Measurements from ENCODE around the gene METTL25B. TPM values are rescaled to one million over a fixed set of nuclear protein-coding genes. Genes with fewer than 3 reads are reported as not detected.

The METTL25B gene
- total and polyA plus RNA-seq, 8 donors = 15.2 to 90.2 (median 53.5) TPM

- H3K27me3 ChIP-seq = no peaks in the 10 kb centered on the region
- H3K36me3 ChIP-seq = peaks cover 5 to 14% (median 12%) of the 10 kb centered on the region in 4 donors
- TF ChIP-seq EP300 (IDR thresholded peaks at IDR 0.05) (no peak), POLR2A (IDR thresholded peaks at IDR 0.05) (no peak), POLR2AphosphoS5 (IDR thresholded peaks at IDR 0.05) (no peak)
- TF ChIP-seq, protein P1, sequence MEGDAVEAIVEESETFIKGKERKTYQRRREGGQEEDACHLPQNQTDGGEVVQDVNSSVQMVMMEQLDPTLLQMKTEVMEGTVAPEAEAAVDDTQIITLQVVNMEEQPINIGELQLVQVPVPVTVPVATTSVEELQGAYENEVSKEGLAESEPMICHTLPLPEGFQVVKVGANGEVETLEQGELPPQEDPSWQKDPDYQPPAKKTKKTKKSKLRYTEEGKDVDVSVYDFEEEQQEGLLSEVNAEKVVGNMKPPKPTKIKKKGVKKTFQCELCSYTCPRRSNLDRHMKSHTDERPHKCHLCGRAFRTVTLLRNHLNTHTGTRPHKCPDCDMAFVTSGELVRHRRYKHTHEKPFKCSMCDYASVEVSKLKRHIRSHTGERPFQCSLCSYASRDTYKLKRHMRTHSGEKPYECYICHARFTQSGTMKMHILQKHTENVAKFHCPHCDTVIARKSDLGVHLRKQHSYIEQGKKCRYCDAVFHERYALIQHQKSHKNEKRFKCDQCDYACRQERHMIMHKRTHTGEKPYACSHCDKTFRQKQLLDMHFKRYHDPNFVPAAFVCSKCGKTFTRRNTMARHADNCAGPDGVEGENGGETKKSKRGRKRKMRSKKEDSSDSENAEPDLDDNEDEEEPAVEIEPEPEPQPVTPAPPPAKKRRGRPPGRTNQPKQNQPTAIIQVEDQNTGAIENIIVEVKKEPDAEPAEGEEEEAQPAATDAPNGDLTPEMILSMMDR (IDR thresholded peaks at IDR 0.05) = no peak
- H3K4me3 ChIP-seq = no peak overlapping the region
- no peak for DNase-seq
- intact Hi-C loops (cut with DNase I; ENCODE audit: low total_unique reads) = no loop called here
- WGBS, 5 donors = 17 to 42% (median 27%) methylated on average over 1 of the region's 1 CpG
- H3K27ac ChIP-seq = no peak overlapping the region
- H3K9me3 ChIP-seq = no peaks in the 10 kb centered on the region
- H3K4me1 ChIP-seq = peaks cover 25 to 66% (median 43%) of the 10 kb centered on the region in 4 donors
Measured at GRCh38 chr1:156777573-156777972, 49.3 kb downstream of the METTL25B start.

GRCh38 chr1:156781585-156782186, 53.4 kb downstream of the METTL25B start:
- no peak for DNase-seq
- H3K4me1 ChIP-seq = peaks cover 7 to 34% (median 24%) of the 10 kb centered on the region in 4 donors
- intact Hi-C loops (cut with DNase I; ENCODE audit: low total_unique reads) = no loop called here
- H3K4me3 ChIP-seq = no peak overlapping the region
- H3K36me3 ChIP-seq = peaks cover 25 to 55% (median 50%) of the 10 kb centered on the region in 4 donors
- no peaks in the 10 kb centered on the region for H3K9me3 ChIP-seq
- TF ChIP-seq POLR2A (IDR thresholded peaks at IDR 0.05) (no peak), EP300 (IDR thresholded peaks at IDR 0.05) (no peak), POLR2AphosphoS5 (IDR thresholded peaks at IDR 0.05) (no peak)
- TF ChIP-seq, protein P1 (IDR thresholded peaks at IDR 0.05) = no peak
- H3K27me3 ChIP-seq = no peaks in the 10 kb centered on the region
- no peak overlapping the region for H3K27ac ChIP-seq

DNA sequence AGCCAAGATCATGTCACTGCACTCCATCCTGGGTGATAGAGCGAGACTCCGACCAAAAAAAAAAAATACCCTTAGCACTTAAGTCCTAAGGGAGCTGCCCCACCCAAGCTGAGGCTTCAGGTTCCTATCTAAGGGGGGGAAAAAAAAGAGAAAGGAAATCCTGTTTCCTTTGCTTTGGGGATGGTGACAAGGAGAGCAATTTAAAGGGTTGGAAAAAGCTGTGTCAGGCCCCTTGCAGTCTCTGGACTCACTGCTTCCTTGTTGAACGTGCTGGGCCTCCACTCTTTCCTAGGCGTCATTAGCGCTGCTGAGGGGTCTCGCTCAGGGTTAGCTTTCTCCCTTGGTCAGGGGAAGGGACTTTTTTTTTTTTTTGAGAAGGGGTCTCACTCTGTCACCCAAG, 57.2 kb downstream of the METTL25B start:
- intact Hi-C loops (cut with DNase I; ENCODE audit: low total_unique reads) = no loop called here
- TF ChIP-seq, protein P1 (IDR thresholded peaks at IDR 0.05) = no peak
- Histone ChIP-seq H3K27ac (no peak overlapping the region), H3K4me1 (peaks cover 0 to 15% (median 10%) of the 10 kb centered on the region in 4 donors), H3K36me3 (peaks cover 44 to 85% (median 83%) of the 10 kb centered on the region in 4 donors), H3K27me3 (no peaks in the 10 kb centered on the region), H3K4me3 (no peak overlapping the region), H3K9me3 (no peaks in the 10 kb centered on the region)
- WGBS, 5 donors = 82 to 97% (median 90%) methylated on average over 6 of the region's 6 CpGs
- no peak for DNase-seq

Other genes with a start within 250 kb of the METTL25B start
- gene MEF2D, start 227.7 kb upstream of the METTL25B start, total RNA-seq = 100 to 1,000 TPM in 1 of 5 donors, 10 to 100 TPM in 4; 14.3 to 136 (median 62.5) TPM
- gene MEF2D, start 227.7 kb upstream of the METTL25B start, polyA plus RNA-seq = 10 to 100 TPM in 2 of 3 donors, 1 to 10 TPM in 1; 7.7 to 15.6 (median 14.5) TPM
- gene IQGAP3, start 155.9 kb upstream of the METTL25B start, total RNA-seq = 10 to 100 TPM in 4 of 5 donors, 1 to 10 TPM in 1; 5.2 to 22.2 (median 14.0) TPM
- 1 to 10 TPM; 1.2 to 4.7 (median 1.3) TPM for gene IQGAP3, start 155.9 kb upstream of the METTL25B start, polyA plus RNA-seq
- gene TTC24, start 148.7 kb upstream of the METTL25B start, total RNA-seq = under 1 TPM in 1 of 5 donors, not detected in 4; 0.55 TPM
- gene TTC24, start 148.7 kb upstream of the METTL25B start, polyA plus RNA-seq = not detected
- gene NAXE, start 136.7 kb upstream of the METTL25B start, total RNA-seq = 10 to 100 TPM; 46.1 to 81.1 (median 52.7) TPM
- 10 to 100 TPM; 68.1 to 84.9 (median 71.7) TPM for gene NAXE, start 136.7 kb upstream of the METTL25B start, polyA plus RNA-seq
- 10 to 100 TPM in 3 of 5 donors, 1 to 10 TPM in 2; 9.0 to 15.6 (median 12.9) TPM for gene GPATCH4, start 127.0 kb upstream of the METTL25B start, total RNA-seq
- 10 to 100 TPM; 11.2 to 24.1 (median 19.9) TPM for gene GPATCH4, start 127.0 kb upstream of the METTL25B start, polyA plus RNA-seq
- not detected for gene HAPLN2, start 109.1 kb upstream of the METTL25B start, total RNA-seq
- under 1 TPM in 2 of 3 donors, not detected in 1; 0.33 to 0.37 TPM for gene HAPLN2, start 109.1 kb upstream of the METTL25B start, polyA plus RNA-seq
- 10 to 100 TPM in 1 of 5 donors, 1 to 10 TPM in 1, not detected in 3; 5.7 to 39.7 TPM for gene BCAN, start 86.4 kb upstream of the METTL25B start, total RNA-seq
- under 1 TPM in 1 of 3 donors, not detected in 2; 0.05 TPM for gene BCAN, start 86.4 kb upstream of the METTL25B start, polyA plus RNA-seq
- gene NES, start 51.1 kb upstream of the METTL25B start, total RNA-seq = 10 to 100 TPM in 2 of 5 donors, 1 to 10 TPM in 3; 3.2 to 22.3 (median 8.9) TPM
- 1 to 10 TPM; 1.7 to 9.0 (median 3.2) TPM for gene NES, start 51.1 kb upstream of the METTL25B start, polyA plus RNA-seq
- gene CRABP2, start 22.9 kb upstream of the METTL25B start, total RNA-seq = 1 to 10 TPM in 1 of 5 donors, under 1 TPM in 1, not detected in 3; 0.72 to 2.0 TPM
- gene CRABP2, start 22.9 kb upstream of the METTL25B start, polyA plus RNA-seq = 100 to 1,000 TPM in 1 of 3 donors, 1 to 10 TPM in 2; 6.9 to 207 (median 7.5) TPM
- 10 to 100 TPM in 3 of 5 donors, 1 to 10 TPM in 2; 4.5 to 65.5 (median 24.3) TPM for gene ISG20L2, start 297 bp downstream of the METTL25B start, total RNA-seq
- gene ISG20L2, start 297 bp downstream of the METTL25B start, polyA plus RNA-seq = 10 to 100 TPM in 2 of 3 donors, 1 to 10 TPM in 1; 7.5 to 12.3 (median 11.0) TPM
- 10 to 100 TPM; 15.6 to 56.8 (median 33.3) TPM for gene MRPL24, start 12.6 kb downstream of the METTL25B start, total RNA-seq
- gene MRPL24, start 12.6 kb downstream of the METTL25B start, polyA plus RNA-seq = 100 to 1,000 TPM in 2 of 3 donors, 10 to 100 TPM in 1; 91.6 to 113 (median 111) TPM
- gene HDGF, start 23.2 kb downstream of the METTL25B start, total RNA-seq = 100 to 1,000 TPM in 4 of 5 donors, 10 to 100 TPM in 1; 81.7 to 214 (median 163) TPM
- 100 to 1,000 TPM; 114 to 165 (median 144) TPM for gene HDGF, start 23.2 kb downstream of the METTL25B start, polyA plus RNA-seq
- gene PRCC, start 39.1 kb downstream of the METTL25B start, total RNA-seq = 10 to 100 TPM; 24.0 to 93.0 (median 76.4) TPM
- gene PRCC, start 39.1 kb downstream of the METTL25B start, polyA plus RNA-seq = 10 to 100 TPM; 39.1 to 41.9 (median 40.1) TPM
- gene SH2D2A, start 88.4 kb downstream of the METTL25B start, total RNA-seq = 10 to 100 TPM in 2 of 5 donors, under 1 TPM in 1, not detected in 2; 0.73 to 19.9 (median 11.6) TPM
- 1 to 10 TPM in 2 of 3 donors, under 1 TPM in 1; 0.61 to 1.6 (median 1.4) TPM for gene SH2D2A, start 88.4 kb downstream of the METTL25B start, polyA plus RNA-seq
- under 1 TPM in 2 of 5 donors, not detected in 3; 0.18 to 0.29 TPM for gene INSRR, start 130.6 kb downstream of the METTL25B start, total RNA-seq
- under 1 TPM; 0.15 to 0.75 (median 0.33) TPM for gene INSRR, start 130.6 kb downstream of the METTL25B start, polyA plus RNA-seq
- gene NTRK1, start 132.4 kb downstream of the METTL25B start, total RNA-seq = under 1 TPM in 2 of 5 donors, not detected in 3; 0.87 to 0.92 TPM
- gene NTRK1, start 132.4 kb downstream of the METTL25B start, polyA plus RNA-seq = 1 to 10 TPM in 1 of 3 donors, under 1 TPM in 2; 0.23 to 1.2 (median 1.00) TPM
- 10 to 100 TPM in 1 of 5 donors, 1 to 10 TPM in 4; 2.3 to 16.3 (median 3.5) TPM for gene PEAR1, start 165.2 kb downstream of the METTL25B start, total RNA-seq
- gene PEAR1, start 165.2 kb downstream of the METTL25B start, polyA plus RNA-seq = 1 to 10 TPM; 1.2 to 1.7 (median 1.5) TPM
- gene LRRC71, start 192.2 kb downstream of the METTL25B start, total RNA-seq = 1 to 10 TPM in 1 of 5 donors, not detected in 4; 2.2 TPM
- gene LRRC71, start 192.2 kb downstream of the METTL25B start, polyA plus RNA-seq = under 1 TPM in 1 of 3 donors, not detected in 2; 0.61 TPM

Data from stomach (tissue), 9 donors.